ENCODE results near the gene DHFR.

GRCh38 chr5:80704221-80704620 lies 49.4 kb upstream of the DHFR start:
- no peak for TF ChIP-seq TSHZ2 (CRISPR knock-in tag; IDR thresholded peaks at IDR 0.05)
- no peak for TF ChIP-seq ZFP3 (CRISPR knock-in tag; IDR thresholded peaks at IDR 0.05)
- TF ChIP-seq BACH2 (CRISPR knock-in tag; IDR thresholded peaks at IDR 0.05; ENCODE audit: borderline replicate concordance), result no peak
- TF ChIP-seq ZC3H10 (CRISPR knock-in tag; IDR thresholded peaks at IDR 0.05), result no peak
- no peak for TF ChIP-seq CREB5 (CRISPR knock-in tag; IDR thresholded peaks at IDR 0.05; ENCODE audit: low read depth)
- no peak for TF ChIP-seq PATZ1 (CRISPR knock-in tag; IDR thresholded peaks at IDR 0.05; ENCODE audit: borderline replicate concordance)
- TF ChIP-seq ZFP30 (CRISPR knock-in tag; IDR thresholded peaks at IDR 0.05), result no peak
- TF ChIP-seq CSDC2 (CRISPR knock-in tag; IDR thresholded peaks at IDR 0.05), result no peak
- no peak for TF ChIP-seq RARB (CRISPR knock-in tag; IDR thresholded peaks at IDR 0.05)
- no peak for TF ChIP-seq ESRRG (CRISPR knock-in tag; IDR thresholded peaks at IDR 0.05)
